Central memory CD8-positive, alpha-beta T cell (primary cell): ENCODE measurements around the gene C2CD2.

Experiments
- ATAC-seq: fragments of 150-1000 bp; cut with Tn5 transposase; replicated peaks from 2 replicates; pipeline ENCODE4 v1.10.0; 2022; ENCODE audit warnings: mild to moderate bottlenecking, moderate FRiP score, moderate number of reproducible peaks; ENCODE audit not compliant: poor library complexity, severe bottlenecking; ENCODE audit errors: extremely low read depth
- DNase-seq, 2 donors: peaks; one replicate each; pipeline ENCODE4 v3.0.0; 2021; ENCODE audit warnings: low spot score in 2 of 2
- H3K27ac Mint-ChIP-seq: one replicate; pipeline ENCODE4 v1.8.0; 2022; ENCODE audit warnings: low read depth, mild to moderate bottlenecking, moderate library complexity, mixed read lengths
- H3K27me3 Mint-ChIP-seq: one replicate; pipeline ENCODE4 v1.8.0; 2022; ENCODE audit warnings: mixed read lengths
- H3K36me3 Mint-ChIP-seq: one replicate; pipeline ENCODE4 v1.8.0; 2022; ENCODE audit warnings: mild to moderate bottlenecking, moderate library complexity, mixed read lengths; ENCODE audit not compliant: insufficient read depth
- H3K4me1 Mint-ChIP-seq: one replicate; pipeline ENCODE4 v1.8.0; 2022; ENCODE audit warnings: mixed read lengths
- H3K4me3 Mint-ChIP-seq: one replicate; pipeline ENCODE4 v1.8.0; 2022; ENCODE audit warnings: mild to moderate bottlenecking, moderate library complexity, mixed read lengths
- H3K9me3 Mint-ChIP-seq: one replicate; pipeline ENCODE4 v1.8.0; 2022; ENCODE audit warnings: mixed read lengths

Gene C2CD2

GRCh38 chr21:41836166-41837015, 117.4 kb downstream of the C2CD2 start:
- Mint-ChIP-seq H3K27ac (no peak overlapping the region), H3K4me1 (no peaks in the 10 kb centered on the region), H3K9me3 (peaks cover 7% of the 10 kb centered on the region), H3K4me3 (no peak overlapping the region), H3K27me3 (no peaks in the 10 kb centered on the region), H3K36me3 (peaks cover 14% of the 10 kb centered on the region)
- DNase-seq, result no peak
- no peak for ATAC-seq

- H3K4me3 Mint-ChIP-seq, result no peak overlapping the region
- ATAC-seq (no peak), DNase-seq (no peak)
- no peaks in the 10 kb centered on the region for H3K4me1 Mint-ChIP-seq
- no peaks in the 10 kb centered on the region for H3K27me3 Mint-ChIP-seq
- H3K36me3 Mint-ChIP-seq, result peaks cover 14% of the 10 kb centered on the region
- H3K27ac Mint-ChIP-seq, result no peak overlapping the region
- H3K9me3 Mint-ChIP-seq, result peaks cover 3% of the 10 kb centered on the region
These were observed 118.1 kb downstream of the C2CD2 start for GRCh38 chr21:41835711-41836154.
